Left kidney (tissue), 2 donors: ENCODE results near the gene BCL2L11. TPM values are rescaled to one million over a fixed set of nuclear protein-coding genes. Genes with fewer than 3 reads are reported as not detected.

Experiments
- DNase-seq: peaks from one replicate; pipeline ENCODE4 v3.0.0-alpha.2; 2013
- polyA plus RNA-seq: library from polyadenylated mRNA; unstranded; fragments of 120-200 nt; gene quantifications from one replicate; pipeline ENCODE4 v1.2.1, GENCODE V29; 2013; ENCODE audit not compliant: insufficient read length

Gene BCL2L11
- polyA plus RNA-seq, 1 donor = 17.8 TPM

DNA sequence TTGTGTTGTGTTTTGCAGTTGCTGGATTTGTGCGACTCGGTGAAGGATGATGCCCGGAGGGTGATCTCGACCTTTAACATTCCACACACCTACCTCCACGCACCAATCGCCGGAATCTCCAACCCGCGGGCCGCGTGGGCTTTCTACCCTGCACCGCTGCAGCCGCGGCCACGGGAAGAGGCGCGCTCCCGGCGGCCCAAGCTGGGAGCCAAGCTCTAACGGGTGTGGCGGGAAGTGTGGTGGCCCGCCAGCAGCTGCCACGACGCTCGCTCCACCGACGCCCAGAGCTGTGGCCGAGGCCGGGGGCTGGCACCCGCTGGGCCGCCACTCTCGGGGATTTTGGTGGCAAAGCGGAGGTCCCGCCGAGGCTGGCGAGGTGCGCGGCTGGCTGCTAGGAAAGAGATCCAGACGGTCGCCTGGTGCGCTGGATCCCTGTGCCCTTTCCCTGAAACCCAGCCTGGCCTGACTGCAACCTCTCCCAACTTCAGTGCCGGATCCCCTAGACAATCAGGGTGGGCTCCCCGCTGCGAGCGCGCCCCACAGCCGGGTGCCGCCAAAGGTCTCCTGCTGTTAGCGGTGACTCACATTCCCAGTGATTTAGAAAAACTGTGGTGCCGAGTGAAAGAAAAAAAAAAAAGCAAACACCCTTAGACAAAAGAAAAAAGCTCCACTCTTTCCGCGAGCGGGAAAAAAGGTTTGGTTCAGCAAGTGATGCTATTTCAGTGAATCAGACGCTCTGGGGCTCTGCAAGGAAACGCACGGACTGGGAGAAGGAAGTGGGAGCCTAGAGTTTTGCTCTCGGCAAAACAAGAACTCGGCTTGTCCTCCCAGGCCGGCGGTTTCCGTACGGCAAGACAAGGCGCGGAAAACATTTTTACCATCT lies 2.9 kb upstream of the BCL2L11 start:
- DNase-seq = peak; percentile 38

DNA sequence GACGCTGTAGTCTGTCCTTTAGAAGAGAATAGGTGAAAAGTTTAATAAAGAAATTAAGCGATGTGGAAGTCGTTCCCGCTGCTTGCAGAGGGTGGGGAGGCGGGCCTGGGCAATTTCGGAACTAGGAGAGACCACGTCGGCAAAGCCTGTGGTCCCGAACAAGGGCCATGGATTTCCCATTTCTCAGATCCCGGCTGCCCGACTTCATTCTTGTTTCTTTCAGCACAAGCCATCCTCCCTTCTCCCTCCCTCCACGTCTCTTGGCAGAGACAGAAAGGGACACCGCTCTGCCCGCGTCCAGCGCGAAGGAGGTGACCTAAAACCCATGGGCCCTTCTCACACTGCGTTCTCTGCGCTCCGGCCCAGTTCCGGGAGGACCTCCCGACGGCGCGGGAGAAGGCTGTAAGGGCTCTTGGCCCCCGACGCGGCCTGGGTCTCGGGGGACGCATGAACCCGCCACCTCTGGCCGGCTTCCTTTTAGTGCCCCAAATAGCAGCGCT lies 2.2 kb upstream of the BCL2L11 start:
- DNase-seq = peak; percentile 25

DNA sequence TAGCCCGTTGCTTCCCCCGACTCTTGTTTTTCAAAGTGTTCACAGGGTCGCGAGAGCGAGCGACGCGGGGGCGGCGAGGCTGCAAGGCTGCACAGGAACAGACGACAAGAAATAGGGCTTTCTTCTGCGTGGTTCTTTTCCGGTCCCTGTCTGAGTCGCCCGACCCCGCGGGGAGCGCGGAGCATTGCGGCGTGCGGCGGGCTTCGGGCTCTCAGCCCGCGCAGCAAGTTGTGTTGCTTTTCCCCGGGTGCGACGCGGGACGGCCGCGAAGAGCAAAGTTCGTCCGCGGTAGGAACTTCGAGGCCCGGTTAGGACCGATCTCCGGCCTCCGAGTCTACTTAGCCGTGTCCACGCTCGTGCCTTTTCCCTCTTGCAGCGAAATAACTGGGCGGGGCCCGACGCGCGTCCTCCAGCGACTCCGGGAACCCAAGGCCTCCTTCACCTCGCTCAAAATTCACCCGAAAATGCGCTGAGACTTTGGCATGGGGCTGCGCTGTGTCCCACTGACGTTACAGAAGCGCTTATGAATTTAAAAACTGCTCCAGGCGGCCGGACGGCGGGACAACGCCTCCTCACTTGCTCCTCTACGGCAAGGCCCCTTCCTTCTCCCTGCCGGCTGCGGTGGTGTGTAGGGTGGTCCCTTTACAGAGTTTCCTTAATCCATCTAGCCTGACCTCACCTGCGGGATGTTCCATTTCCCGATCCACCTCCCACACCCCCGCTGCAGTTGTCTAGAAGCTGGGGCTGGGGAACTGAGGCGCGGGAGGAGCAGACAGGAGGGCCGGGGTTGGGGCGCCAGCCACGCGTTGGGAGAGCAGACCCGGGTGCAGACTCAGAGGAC lies 1.5 kb upstream of the BCL2L11 start:
- peak; percentile 15 for DNase-seq

DNA sequence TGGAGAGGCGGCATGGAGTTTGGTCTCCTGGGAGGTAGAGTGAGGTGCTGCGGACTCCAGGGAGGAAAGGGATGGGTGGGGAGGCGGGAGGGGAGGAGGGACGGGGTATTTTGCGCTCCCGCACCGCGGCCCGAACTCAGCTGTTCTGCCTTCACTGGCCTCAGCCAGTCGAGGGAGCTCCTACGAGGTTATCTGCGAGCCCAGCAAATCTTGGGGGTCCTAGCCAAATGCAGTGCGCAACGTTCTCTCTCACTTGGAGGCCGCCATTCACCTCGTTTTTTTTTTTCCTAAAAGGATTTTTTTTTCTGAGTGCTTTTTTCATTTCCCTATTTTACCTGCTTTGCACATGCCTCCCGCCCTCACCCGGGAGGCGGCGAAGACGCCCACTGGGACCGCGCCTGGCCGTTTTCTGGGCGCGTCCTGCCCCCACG lies 877 bp upstream of the BCL2L11 start:
- DNase-seq = peak; percentile 7

DNA sequence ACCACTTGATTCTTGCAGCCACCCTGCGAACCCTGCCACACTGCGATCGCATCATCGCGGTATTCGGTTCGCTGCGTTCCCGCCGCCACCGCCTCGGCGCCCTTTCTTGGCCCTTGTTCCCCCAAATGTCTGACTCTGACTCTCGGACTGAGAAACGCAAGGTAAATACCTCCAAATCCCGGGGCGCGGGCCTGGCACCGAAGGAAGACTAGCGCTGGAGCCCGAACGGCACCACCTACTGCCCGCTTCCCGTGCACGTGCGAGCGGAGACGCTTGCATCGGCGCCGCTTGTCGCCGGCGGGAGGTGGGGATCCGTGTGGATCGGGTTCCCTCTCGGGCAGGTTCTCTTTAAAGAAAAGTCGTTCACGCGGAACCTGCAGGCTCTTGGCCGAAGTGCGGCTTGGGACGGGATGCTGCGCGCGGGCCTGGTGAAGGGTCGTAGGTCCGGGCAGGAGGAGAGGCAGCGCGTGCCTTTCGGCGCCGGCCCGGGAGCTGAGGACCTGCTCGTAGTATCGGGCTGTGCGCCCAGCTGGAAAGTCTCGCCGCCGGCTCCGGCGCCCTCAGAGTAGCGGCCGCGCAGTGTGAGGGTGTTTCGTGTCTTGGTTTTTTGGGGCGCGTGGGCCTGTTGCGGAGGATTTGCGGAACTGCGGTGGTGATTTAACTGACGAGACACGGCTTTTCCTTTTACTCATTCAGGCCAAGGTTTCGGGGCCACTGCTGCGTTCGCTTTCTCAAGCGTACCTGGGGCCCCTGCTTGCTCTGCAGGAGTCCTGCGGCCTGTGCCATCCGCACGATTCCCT lies 514 bp downstream of the BCL2L11 start:
- DNase-seq = peak; percentile 47

DNA sequence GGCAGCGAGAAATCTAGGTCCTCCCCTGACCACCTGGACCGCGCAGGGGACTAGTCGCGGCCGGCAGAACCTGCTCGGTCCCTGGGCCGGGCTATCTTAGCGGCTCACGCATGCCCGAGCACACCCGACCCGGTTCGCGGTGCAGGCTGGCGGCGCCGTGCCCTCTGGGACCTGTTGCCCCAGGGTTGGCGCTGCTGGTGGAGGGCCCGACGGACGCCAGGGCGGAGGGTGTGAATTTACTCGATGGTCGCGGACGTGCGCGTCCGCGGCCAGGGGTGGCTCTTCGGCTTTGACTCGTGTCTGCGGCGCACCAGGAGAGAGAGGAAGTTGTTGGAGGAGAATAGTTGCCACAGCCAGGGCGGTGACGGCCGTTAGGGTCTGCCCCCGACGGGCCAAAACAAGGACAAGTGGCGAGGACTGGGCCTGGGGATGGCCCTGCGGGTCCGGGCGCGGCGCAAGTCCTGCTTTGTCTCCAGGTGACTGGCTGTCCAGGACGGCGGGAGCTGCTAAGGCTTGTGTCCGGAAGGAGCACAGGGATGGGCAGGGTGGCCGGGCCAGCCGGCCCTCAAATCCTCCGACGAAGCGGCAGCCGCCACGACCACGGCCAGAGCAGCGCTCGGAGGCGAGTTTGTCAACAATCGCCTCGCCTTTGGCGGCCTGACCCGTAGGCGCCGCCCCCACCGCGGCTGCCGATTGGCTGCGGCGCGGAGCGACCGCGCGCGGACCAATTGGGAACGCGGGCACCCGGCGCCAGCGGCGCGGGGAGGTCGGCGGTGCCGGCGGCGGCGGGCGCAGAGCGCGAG lies 1.3 kb downstream of the BCL2L11 start:
- DNase-seq = peak; percentile 86

DNA sequence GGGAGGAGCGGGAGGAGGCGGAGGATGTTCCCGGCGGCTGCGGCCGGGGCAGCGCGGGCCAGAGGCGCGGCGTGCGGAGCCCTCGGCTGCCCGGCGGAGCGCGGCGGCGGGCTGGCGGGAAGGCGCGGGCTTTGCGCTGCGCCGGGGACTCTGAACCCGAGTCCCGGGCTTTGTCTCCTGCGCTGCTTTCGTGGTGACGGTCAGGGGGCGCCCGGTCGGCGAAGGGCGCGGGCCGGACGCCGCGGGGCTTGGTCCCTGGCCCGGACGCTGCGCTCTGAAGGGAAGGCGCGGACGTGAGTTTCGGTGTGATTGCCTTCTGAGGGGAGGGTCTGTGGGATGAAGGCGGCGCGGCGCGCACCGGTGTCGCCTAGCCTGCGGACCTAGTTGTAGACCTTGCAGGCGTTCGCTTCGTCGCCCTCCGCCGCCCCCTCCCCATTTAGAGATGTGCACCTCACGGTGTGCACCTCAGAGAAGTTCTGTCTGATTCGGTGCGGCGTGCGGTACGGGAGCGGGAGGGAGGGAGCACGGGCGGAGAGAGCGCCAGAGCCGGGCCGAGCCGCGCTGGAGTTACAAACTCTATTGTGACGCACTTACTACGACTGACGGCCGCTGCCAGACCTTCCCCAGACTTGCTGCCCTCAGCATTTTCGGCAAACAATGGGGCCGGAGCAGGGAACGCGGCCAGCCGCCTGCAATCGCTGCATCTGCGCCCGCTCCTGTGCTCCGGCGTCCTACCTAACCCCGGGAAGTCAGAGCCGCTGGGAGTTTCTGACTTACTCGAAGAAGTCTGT lies 2.1 kb downstream of the BCL2L11 start:
- DNase-seq = peak; percentile 51

DNA sequence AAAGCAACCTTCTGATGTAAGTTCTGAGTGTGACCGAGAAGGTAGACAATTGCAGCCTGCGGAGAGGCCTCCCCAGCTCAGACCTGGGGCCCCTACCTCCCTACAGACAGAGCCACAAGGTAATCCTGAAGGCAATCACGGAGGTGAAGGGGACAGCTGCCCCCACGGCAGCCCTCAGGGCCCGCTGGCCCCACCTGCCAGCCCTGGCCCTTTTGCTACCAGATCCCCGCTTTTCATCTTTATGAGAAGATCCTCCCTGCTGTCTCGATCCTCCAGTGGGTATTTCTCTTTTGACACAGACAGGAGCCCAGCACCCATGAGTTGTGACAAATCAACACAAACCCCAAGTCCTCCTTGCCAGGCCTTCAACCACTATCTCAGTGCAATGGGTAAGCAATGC lies 3.0 kb downstream of the BCL2L11 start:
- no peak for DNase-seq

DNA sequence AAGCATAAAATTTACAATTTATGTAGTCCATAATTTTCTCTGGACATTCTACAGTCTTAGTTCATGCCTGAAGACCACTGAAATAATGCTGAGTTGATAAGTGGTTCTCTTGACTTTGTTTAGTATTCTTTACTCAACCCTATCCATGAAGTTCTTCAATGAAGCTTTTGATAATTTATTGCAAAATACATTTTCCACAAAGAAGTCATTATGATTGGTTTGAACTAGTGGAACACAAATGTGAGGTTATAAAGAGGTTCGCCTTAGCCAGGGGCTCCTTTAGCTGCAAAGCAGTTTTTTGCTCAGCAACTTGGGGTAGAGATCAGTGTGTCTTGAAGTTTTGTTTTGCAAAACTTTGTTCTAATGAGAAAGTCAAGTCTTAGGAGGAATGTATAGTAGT lies 5.9 kb downstream of the BCL2L11 start:
- DNase-seq = no peak

DNA sequence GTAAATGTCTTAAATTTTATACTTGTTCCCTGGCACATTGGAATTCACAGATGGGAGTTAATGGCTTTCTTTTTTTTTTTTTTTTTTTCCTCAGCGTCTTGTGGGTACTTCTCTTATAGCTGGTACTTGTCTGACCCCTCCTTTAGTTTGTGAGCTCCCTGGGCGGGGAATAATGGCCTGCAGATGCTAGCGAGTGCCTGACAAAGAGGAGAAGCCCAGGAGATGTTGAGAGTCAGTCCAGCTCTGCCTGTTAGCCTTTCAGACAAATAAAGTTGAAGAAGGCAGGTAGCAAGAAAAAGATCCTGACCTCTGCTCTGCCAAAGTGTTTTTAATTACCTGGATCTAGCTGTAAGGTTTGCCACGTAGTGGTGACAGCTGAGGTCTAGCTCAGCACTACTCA lies 6.6 kb downstream of the BCL2L11 start:
- DNase-seq = no peak

DNA sequence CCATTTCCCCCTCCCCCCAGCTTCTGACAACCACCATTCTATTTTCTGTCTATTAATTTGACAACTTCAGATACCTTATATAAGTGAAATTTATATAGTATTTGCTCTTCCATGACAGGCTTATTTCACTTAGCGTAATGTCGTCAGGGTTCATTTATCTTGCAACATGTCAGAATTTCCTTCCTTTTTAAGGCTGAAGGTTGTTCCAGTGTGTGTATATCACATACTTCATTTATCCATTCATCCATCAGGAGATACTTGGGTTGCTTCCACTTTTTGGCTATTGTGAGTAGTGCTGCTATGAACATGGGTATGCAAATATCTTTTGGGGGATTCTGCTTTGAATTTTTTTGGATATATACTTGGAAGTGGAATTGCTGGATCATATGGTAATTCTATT lies 7.4 kb downstream of the BCL2L11 start:
- no peak for DNase-seq

DNA sequence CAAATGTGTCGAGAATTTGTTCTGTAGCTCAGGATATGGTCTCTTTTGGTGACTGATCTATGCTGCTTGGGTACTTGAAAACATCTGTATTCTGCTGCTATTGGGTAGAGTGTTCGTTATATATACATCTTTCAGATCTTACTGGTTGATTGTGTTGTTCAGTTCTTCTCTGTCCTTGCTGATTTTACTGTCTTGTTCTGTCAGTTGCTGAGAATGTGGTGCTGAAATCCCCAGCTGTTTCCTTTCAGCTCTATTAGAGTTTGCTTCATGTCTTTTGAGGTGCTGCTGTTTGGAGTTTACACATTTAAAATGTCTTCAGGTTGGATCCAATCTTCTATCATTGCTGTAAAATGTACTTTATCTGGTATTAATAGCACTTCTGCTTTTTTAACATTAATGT lies 12.9 kb downstream of the BCL2L11 start:
- no peak for DNase-seq

DNA sequence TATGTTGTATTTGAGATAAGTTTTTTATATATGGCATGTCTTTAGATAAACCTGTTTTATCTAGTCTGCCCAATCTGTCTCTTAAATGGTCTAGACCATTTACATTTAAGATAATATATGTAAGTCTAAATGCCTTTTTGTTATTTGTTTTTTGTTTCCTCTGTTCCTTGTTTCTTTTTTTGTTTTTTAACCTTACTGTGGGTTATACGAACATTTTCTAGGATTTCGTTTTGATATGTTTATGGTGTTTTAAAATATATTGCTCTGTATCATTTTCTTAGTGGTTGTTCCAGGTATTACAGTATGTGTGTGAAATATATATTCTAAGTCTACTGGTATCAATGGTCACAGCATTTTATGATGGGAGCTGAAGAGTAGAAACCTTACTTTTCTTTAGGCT lies 13.3 kb downstream of the BCL2L11 start:
- no peak for DNase-seq

DNA sequence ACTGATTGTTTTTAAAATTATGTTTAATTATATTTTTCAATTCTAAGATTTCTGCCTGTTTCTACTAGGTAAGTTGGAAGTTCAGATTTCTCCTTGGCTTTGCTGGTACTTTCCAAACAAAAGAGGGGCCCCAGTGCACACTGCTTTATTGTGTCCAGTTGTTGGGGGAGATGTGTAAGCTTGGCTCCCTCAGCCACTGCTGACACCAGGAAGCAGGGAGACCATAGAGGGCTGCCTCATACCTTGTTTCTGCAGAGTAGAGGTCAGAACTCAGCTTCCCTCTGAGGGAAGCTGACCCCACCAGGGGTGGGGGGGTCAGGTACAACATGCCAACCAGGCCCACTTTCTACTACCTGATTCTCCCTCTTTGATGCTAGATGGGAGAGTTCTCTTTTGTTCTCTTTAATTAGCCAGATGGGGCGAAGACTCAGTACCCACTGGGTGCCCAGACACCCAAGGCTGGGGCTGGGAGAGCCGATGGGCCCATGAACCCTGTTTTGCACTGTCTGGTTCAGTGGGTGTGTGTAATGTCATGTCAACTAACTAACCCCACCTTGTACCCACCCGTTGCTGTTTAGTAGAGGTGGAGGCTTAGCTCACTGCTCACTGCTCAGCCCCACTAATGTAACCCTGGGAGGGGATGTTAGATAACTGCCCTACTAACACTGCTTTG lies 14.7 kb downstream of the BCL2L11 start:
- DNase-seq = no peak

DNA sequence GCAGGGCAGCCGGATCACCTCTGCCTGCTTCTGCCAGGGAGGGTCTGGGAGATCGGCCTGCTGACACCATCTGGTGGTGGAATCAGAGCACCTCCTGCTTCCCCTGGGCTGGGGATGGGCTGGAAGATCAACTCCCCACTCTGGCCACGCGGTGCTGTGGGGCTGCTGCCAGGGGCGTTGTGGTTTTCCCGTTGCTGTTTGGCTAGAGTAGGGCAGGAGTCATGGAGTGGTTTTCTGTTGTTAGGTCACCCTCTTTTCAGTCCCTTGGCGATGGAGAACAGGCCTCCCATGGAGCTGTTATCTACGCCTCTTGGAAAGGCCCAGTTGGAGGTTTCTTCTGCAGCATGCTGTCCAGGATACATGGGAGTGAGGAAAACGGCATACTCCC lies 15.2 kb downstream of the BCL2L11 start:
- no peak for DNase-seq

DNA sequence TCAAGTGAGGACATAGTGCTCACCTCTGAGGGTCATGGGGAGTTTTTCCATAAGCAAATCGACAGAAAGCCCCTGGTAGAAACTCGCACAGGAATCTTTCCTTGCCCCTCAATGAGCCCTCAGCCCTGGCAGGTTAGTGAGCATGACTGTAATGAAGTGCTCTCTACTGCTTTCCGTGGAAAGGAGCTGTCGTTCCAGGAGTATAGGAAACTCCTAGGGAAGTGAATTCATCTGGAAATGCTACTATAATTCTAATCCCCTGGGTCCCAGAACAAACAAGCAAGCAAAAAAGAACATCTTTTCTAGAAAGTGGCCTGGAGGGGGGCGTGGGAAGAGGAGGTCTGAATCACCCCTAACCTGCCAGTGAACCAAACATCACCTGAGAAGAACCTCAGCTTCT lies 18.1 kb downstream of the BCL2L11 start:
- DNase-seq = no peak

DNA sequence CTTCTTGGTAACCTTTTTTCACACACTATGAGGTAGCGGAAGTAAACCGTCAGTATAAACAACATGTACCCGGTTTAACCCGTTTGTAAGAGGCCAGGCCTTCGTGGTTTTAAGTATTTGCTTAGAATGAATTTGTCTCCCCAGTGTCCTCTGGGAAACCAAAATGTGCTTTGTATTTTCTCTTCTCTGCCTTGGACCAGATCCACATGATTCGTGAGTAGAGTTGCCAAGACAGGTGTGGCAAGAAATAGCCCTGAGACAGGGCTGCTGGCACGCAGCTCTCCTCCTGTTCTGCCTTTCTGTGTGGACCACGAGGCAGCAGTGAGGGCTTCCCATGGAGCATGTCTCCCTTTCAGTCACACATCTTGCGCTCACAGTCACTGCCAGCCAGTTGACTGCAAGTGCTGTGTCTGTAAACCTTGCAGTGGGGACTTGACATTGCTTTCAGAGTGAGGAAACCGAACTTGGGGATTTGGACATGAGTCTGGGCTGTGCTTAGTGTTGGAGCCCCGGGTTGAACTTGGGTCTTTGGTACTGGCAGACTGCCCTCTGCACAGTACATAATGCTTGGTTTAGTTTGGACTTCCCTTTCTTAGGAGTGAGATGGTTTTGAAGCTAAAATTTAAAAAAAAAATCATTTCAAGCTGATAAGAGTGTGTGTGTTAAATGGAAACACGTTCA lies 19.1 kb downstream of the BCL2L11 start:
- no peak for DNase-seq

DNA sequence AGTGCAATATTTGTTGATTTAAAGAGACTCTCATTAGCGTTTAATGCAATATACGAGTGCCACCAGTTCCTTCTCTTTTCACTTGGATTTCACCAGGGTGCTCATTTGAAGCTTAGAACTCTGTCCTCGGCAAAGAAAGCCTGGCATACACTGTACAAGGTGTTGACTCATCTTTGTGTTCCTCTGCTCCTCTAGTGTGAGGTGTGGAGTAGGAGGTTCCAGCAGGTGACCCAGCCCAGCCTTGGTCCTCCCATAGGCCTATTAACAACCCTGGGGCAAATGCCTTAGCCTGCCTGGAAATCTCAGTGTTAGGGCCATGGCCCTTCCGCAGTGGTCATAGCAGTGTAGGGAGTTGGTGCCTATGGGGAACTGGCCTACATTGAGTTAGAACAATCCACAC lies 20.1 kb downstream of the BCL2L11 start:
- no peak for DNase-seq

DNA sequence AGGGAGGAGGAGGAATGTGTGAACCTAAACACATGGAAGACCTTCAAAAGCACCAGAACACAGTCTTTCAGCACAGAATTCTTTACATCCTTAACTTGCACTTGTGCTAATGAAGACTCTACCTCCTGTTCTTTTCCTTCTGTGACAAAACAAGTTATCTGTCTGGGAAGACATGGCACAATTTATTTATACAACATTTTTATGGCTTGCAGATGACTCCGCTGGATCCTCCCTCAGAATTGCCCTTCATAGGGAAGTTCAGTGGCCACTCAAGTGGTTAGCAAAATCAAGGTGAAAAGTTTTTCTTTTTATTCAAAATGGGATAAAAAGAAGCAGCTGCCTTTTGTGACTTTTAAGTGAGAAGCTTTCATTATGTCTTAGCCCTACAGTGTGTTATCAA lies 21.4 kb downstream of the BCL2L11 start:
- DNase-seq = no peak
